IMR-90 (cell line): Measurements from ENCODE around the gene MEIS2. TPM values are rescaled to one million over a fixed set of nuclear protein-coding genes. Genes with fewer than 3 reads are reported as not detected.

Source experiments
- ATAC-seq: fragments of 200-7000 bp; cut with Tn5 transposase; 2 replicates; pipeline ENCODE4 v1.9.1; 2020; ENCODE audit warnings: low read depth, mild to moderate bottlenecking, moderate library complexity
- BruUV-seq: library from RNA; stranded (reverse); fragments of 400-500 nt; replicated peaks from 2 replicates; lab custom pipeline; 2021; lab: Mats Ljungman, UMichigan
- CTCF ChIA-PET: fragments of 300-600 bp; formaldehyde crosslinking; extraction: SDS; loops from one replicate; lab custom pipeline; 2021; ENCODE audit warnings: antibody characterized with exemption; lab: Yijun Ruan, JAX
- POLR2A ChIA-PET: fragments of 300-600 bp; sonication (Branson Sonifier 250); formaldehyde crosslinking; loops from one replicate; lab custom pipeline; 2022; ENCODE audit warnings: antibody characterized with exemption; ENCODE audit not compliant: unreplicated experiment; lab: Charles Lee
- DNase-seq: peaks from one replicate; pipeline ENCODE4 v3.0.0; 2013
- H2AFZ ChIP-seq: replicated peaks from 2 replicates; pipeline ENCODE3; 2013; ENCODE audit warnings: low read length, mild to moderate bottlenecking; ENCODE audit not compliant: poor library complexity
- H2AK5ac ChIP-seq: 2 replicates; pipeline ENCODE4 v1.6.1; 2013; ENCODE audit warnings: low read depth, low read length, inconsistent platforms
- H2AK9ac ChIP-seq: replicated peaks from 2 replicates; pipeline ENCODE3; 2013; ENCODE audit warnings: mild to moderate bottlenecking, low read depth, low read length, moderate library complexity; ENCODE audit not compliant: poor library complexity
- H2BK120ac ChIP-seq: 2 replicates; pipeline ENCODE4 v1.6.1; 2013; ENCODE audit warnings: low read depth, low read length, inconsistent platforms
- H2BK15ac ChIP-seq: 3 replicates; pipeline ENCODE4 v1.6.1; 2013; ENCODE audit warnings: low read depth, low read length, inconsistent platforms
- H2BK20ac ChIP-seq: 2 replicates; pipeline ENCODE4 v1.6.1; 2013; ENCODE audit warnings: low read depth, mild to moderate bottlenecking, inconsistent platforms, low read length, moderate library complexity
- H2BK5ac ChIP-seq: 2 replicates; pipeline ENCODE4 v1.6.1; 2013; ENCODE audit warnings: mild to moderate bottlenecking, low read depth, low read length, inconsistent platforms; ENCODE audit not compliant: poor library complexity, severe bottlenecking
- H3K14ac ChIP-seq: replicated peaks from 2 replicates; pipeline ENCODE4 v1.6.1; 2013; ENCODE audit warnings: low read depth, low read length, inconsistent platforms
- H3K18ac ChIP-seq: 2 replicates; pipeline ENCODE4 v1.6.1; 2013; ENCODE audit warnings: low read depth, low read length, control low read depth
- H3K23ac ChIP-seq: 2 replicates; pipeline ENCODE4 v1.6.1; 2013; ENCODE audit warnings: low read depth, low read length, inconsistent platforms
- H3K27ac ChIP-seq: 2 replicates; pipeline ENCODE4 v1.5.1; 2013; ENCODE audit warnings: mild to moderate bottlenecking, control low read depth, low read length; ENCODE audit not compliant: insufficient read depth
- H3K27me3 ChIP-seq: 2 replicates; pipeline ENCODE4 v1.6.1; 2013; ENCODE audit warnings: low read length; ENCODE audit not compliant: control insufficient read depth, insufficient read depth
- H3K36me3 ChIP-seq: 2 replicates; pipeline ENCODE4 v1.6.1; 2013; ENCODE audit warnings: low read length, mixed read lengths; ENCODE audit not compliant: control insufficient read depth, insufficient read depth
- H3K4ac ChIP-seq: 2 replicates; pipeline ENCODE4 v1.6.1; 2013; ENCODE audit warnings: low read depth, low read length, inconsistent platforms
- H3K4me1 ChIP-seq: 2 replicates; pipeline ENCODE4 v1.6.1; 2013; ENCODE audit warnings: low read length, mixed read lengths; ENCODE audit not compliant: control insufficient read depth, insufficient read depth
- H3K4me2 ChIP-seq: 2 replicates; pipeline ENCODE4 v1.6.1; 2013; ENCODE audit warnings: low read depth, mild to moderate bottlenecking, control low read depth, low read length, moderate library complexity
- H3K4me3 ChIP-seq: 2 replicates; pipeline ENCODE4 v1.5.1; 2013; ENCODE audit warnings: low read depth, mild to moderate bottlenecking, control low read depth, low read length, moderate library complexity; ENCODE audit not compliant: insufficient read depth
- H3K56ac ChIP-seq: 2 replicates; pipeline ENCODE4 v1.6.1; 2013; ENCODE audit warnings: low read length, inconsistent platforms; ENCODE audit not compliant: insufficient read depth; ENCODE audit errors: extremely low read depth
- H3K79me1 ChIP-seq, 2 experiments: 2 replicates each; pipeline ENCODE4 v1.6.1; 2013; ENCODE audit warnings: low read length in 2 of 2, inconsistent platforms in 1 of 2, low read depth in 1 of 2
- H3K9ac ChIP-seq: 2 replicates; pipeline ENCODE4 v1.6.1; 2013; ENCODE audit warnings: low read depth, low read length, control low read depth
- H3K9me1 ChIP-seq: 2 replicates; pipeline ENCODE4 v1.6.1; 2013; ENCODE audit warnings: low read length, inconsistent platforms; ENCODE audit not compliant: insufficient read depth
- H3K9me3 ChIP-seq: 2 replicates; pipeline ENCODE4 v1.6.1; 2013; ENCODE audit warnings: low read length; ENCODE audit not compliant: control insufficient read depth, insufficient read depth
- H4K20me1 ChIP-seq: 2 replicates; pipeline ENCODE4 v1.6.1; 2013; ENCODE audit warnings: low read length, inconsistent platforms; ENCODE audit not compliant: insufficient read depth
- H4K5ac ChIP-seq: 2 replicates; pipeline ENCODE4 v1.6.1; 2013; ENCODE audit warnings: mild to moderate bottlenecking, low read depth, low read length, control low read depth
- H4K8ac ChIP-seq, 2 experiments: 2 replicates each; pipeline ENCODE4 v1.6.1; 2013; ENCODE audit warnings: low read depth in 2 of 2, low read length in 2 of 2, control low read depth in 1 of 2, inconsistent platforms in 1 of 2
- H4K91ac ChIP-seq: 2 replicates; pipeline ENCODE4 v1.6.1; 2013; ENCODE audit warnings: low read depth, low read length, inconsistent platforms; ENCODE audit not compliant: insufficient read depth
- BHLHE40 ChIP-seq: fragments of 150-350 bp; IDR thresholded peaks from 2 replicates; pipeline ENCODE4 v1.6.1; 2016; ENCODE audit warnings: mild to moderate bottlenecking, low read depth, low read length
- CEBPB ChIP-seq: IDR thresholded peaks from 2 replicates; pipeline ENCODE4 v1.6.1; 2012; ENCODE audit warnings: low read depth, low read length, improper control_type of control experiment
- CHD1 ChIP-seq: IDR thresholded peaks from 2 replicates; pipeline ENCODE4 v1.6.1; 2012; ENCODE audit warnings: low read depth, low read length, improper control_type of control experiment
- FOS ChIP-seq: fragments of 150-350 bp; IDR thresholded peaks from 2 replicates; pipeline ENCODE4 v1.6.1; 2016; ENCODE audit warnings: low read depth, low read length
- MAFK ChIP-seq: IDR thresholded peaks from 2 replicates; pipeline ENCODE4 v1.6.1; 2012; ENCODE audit warnings: low read depth, low read length, improper control_type of control experiment
- MAZ ChIP-seq: IDR thresholded peaks from 2 replicates; pipeline ENCODE4 v1.6.1; 2012; ENCODE audit warnings: low read depth, mild to moderate bottlenecking, low read length, improper control_type of control experiment, moderate library complexity, borderline replicate concordance
- MXI1 ChIP-seq: IDR thresholded peaks from 2 replicates; pipeline ENCODE4 v1.6.1; 2012; ENCODE audit warnings: low read depth, mild to moderate bottlenecking, low read length, moderate library complexity, borderline replicate concordance
- NFE2L2 ChIP-seq: fragments of 150-350 bp; IDR thresholded peaks from 2 replicates; pipeline ENCODE4 v1.6.1; 2016; ENCODE audit warnings: low read depth, mild to moderate bottlenecking, low read length
- POLR2A ChIP-seq: IDR thresholded peaks from 2 replicates; pipeline ENCODE4 v1.6.1; 2012; ENCODE audit warnings: mild to moderate bottlenecking, low read depth, low read length
- RAD21 ChIP-seq: IDR thresholded peaks from 2 replicates; pipeline ENCODE4 v1.6.1; 2012; ENCODE audit warnings: low read length, improper control_type of control experiment
- RCOR1 ChIP-seq: IDR thresholded peaks from 2 replicates; pipeline ENCODE4 v1.6.1; 2012; ENCODE audit warnings: mild to moderate bottlenecking, low read length, improper control_type of control experiment; ENCODE audit not compliant: insufficient replicate concordance
- RFX5 ChIP-seq: IDR thresholded peaks from 2 replicates; pipeline ENCODE4 v1.8.0; 2012; ENCODE audit warnings: low read depth, mild to moderate bottlenecking, low read length, moderate library complexity
- SMC3 ChIP-seq: fragments of 150-350 bp; IDR thresholded peaks from 2 replicates; pipeline ENCODE4 v1.6.1; 2016; ENCODE audit warnings: low read depth, mild to moderate bottlenecking, antibody characterized with exemption, low read length, moderate library complexity
- USF2 ChIP-seq: fragments of 150-350 bp; IDR thresholded peaks from 2 replicates; pipeline ENCODE4 v1.6.1; 2017; ENCODE audit warnings: mild to moderate bottlenecking, antibody characterized with exemption, low read length, low read depth
- WGBS, 2 experiments: methylation state at CpG; one replicate each; pipeline versions ENCODE4 v1.1.5 to v1.1.7; 2013; ENCODE audit warnings: missing lambda C conversion rate in 2 of 2; ENCODE audit not compliant: insufficient read length in 1 of 2; ENCODE audit errors: extremely low coverage in 2 of 2; 5-methylcytosine and 5-hydroxymethylcytosine counted together
- dilution Hi-C: fragments of 300-500 bp; cut with HindIII; formaldehyde crosslinking; loops from one replicate; pipeline ENCODE4 v1.14.3; 2018; ENCODE audit warnings: low sequenced_read_pairs; ENCODE audit not compliant: unreplicated experiment
- in situ Hi-C: fragments of 300-500 bp; cut with MboI; formaldehyde crosslinking; loops from 3 replicates; pipeline ENCODE4 v1.14.3; 2019; ENCODE audit warnings: low sequenced_read_pairs, inconsistent platforms, mixed read lengths
- intact Hi-C: fragments of 100-400 bp; cut with micrococcal nuclease; formaldehyde crosslinking; loops from 2 replicates; pipeline ENCODE4 v1.10.0; 2022
- polyA plus RNA-seq, 3 experiments: library from polyadenylated mRNA; depleted of rRNA; stranded (reverse); fragments of >200 nt; gene quantifications; 2 replicates each; pipeline ENCODE4 v1.2.3, GENCODE V29; 2012; ENCODE audit warnings: low replicate concordance in 1 of 3
- total RNA-seq: library from RNA; depleted of rRNA; stranded (reverse); fragments of >200 nt; gene quantifications from 2 replicates; pipeline ENCODE4 v1.2.3, GENCODE V29; 2012
- TF ChIP-seq, protein P1 (sequence below): fragments of 150-350 bp; IDR thresholded peaks from 2 replicates; pipeline ENCODE4 v1.6.1; 2016; ENCODE audit warnings: low read depth, mild to moderate bottlenecking, low read length, moderate library complexity, borderline replicate concordance
- TF ChIP-seq, protein P2 (sequence below): conservative IDR thresholded peaks from 2 replicates; pipeline ENCODE4 v1.5.1; 2012; ENCODE audit warnings: mild to moderate bottlenecking, low read depth, low read length, improper control_type of control experiment

MEIS2 gene
- total and polyA plus RNA-seq, 2 of the 4 experiments (the other 2 are of a cell fraction), result 70.1 to 71.3 TPM

DNA sequence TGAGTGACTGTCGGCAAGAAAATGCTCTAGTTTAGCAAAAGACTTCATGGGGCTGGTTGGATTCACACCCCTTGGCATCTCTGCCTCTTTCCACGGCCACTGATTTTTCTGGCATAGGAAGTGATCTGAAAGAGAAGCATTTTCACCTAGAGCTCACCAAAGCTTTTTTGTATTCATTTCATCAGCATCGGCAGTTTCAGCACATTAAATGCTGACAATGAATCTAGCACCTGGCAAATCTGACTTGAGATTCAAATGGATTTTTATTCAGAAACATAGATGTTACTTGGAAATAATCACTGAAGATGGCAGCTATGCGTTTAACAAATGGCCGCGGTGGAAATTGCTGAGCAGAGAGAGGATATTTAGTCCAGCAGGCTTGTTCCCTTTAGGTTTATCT is 155.9 kb downstream of the MEIS2 start:
- Histone ChIP-seq H4K20me1 (no peaks in the 10 kb centered on the region), H4K91ac (no peak overlapping the region), H3K9me3 (no peaks in the 10 kb centered on the region), H3K4me3 (no peak overlapping the region), H3K56ac (no peak overlapping the region), H3K4ac (no peak overlapping the region), H3K79me1 (peaks cover 3 to 6% of the 10 kb centered on the region in 2 experiments; a peak in 2 of 4 replicates), H3K4me1 (no peaks in the 10 kb centered on the region), H3K14ac (no peak overlapping the region), H2BK15ac (no peak overlapping the region), H3K23ac (no peak overlapping the region), H2BK120ac (no peak overlapping the region), H3K18ac (no peak overlapping the region), H3K4me2 (no peak overlapping the region), H4K8ac (no peak overlapping the region), H2BK5ac (no peak overlapping the region), H3K27me3 (no peaks in the 10 kb centered on the region), H4K5ac (no peak overlapping the region), H2BK20ac (no peak overlapping the region), H2AK5ac (no peak overlapping the region), H3K36me3 (peaks cover 2% of the 10 kb centered on the region), H3K9me1 (no peaks in the 10 kb centered on the region), H3K27ac (no peak overlapping the region), H3K9ac (no peak overlapping the region), H2AFZ (no peak overlapping the region), H2AK9ac (no peak overlapping the region)
- DNase-seq, result no peak
- intact Hi-C loops, result no loop called here
- in situ Hi-C loops, result no loop called here
- ATAC-seq, result no peak
- dilution Hi-C loops, result no loop called here
- 40% methylated on average over 1 of the region's 6 CpGs; no CpG with 5 or more reads in 1 of the 2 experiments for WGBS, 2 experiments
- ChIA-PET CTCF (no interaction called here), POLR2A (no interaction called here)
- TF ChIP-seq MXI1 (no peak), RFX5 (no peak), NFE2L2 (no peak), FOS (no peak), SMC3 (no peak), BHLHE40 (no peak), CHD1 (no peak), USF2 (no peak), CEBPB (no peak), RCOR1 (no peak), MAZ (no peak), RAD21 (no peak), POLR2A (no peak), MAFK (no peak)
- TF ChIP-seq, protein P1, sequence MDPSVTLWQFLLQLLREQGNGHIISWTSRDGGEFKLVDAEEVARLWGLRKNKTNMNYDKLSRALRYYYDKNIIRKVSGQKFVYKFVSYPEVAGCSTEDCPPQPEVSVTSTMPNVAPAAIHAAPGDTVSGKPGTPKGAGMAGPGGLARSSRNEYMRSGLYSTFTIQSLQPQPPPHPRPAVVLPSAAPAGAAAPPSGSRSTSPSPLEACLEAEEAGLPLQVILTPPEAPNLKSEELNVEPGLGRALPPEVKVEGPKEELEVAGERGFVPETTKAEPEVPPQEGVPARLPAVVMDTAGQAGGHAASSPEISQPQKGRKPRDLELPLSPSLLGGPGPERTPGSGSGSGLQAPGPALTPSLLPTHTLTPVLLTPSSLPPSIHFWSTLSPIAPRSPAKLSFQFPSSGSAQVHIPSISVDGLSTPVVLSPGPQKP, result no peak
- TF ChIP-seq, protein P2, sequence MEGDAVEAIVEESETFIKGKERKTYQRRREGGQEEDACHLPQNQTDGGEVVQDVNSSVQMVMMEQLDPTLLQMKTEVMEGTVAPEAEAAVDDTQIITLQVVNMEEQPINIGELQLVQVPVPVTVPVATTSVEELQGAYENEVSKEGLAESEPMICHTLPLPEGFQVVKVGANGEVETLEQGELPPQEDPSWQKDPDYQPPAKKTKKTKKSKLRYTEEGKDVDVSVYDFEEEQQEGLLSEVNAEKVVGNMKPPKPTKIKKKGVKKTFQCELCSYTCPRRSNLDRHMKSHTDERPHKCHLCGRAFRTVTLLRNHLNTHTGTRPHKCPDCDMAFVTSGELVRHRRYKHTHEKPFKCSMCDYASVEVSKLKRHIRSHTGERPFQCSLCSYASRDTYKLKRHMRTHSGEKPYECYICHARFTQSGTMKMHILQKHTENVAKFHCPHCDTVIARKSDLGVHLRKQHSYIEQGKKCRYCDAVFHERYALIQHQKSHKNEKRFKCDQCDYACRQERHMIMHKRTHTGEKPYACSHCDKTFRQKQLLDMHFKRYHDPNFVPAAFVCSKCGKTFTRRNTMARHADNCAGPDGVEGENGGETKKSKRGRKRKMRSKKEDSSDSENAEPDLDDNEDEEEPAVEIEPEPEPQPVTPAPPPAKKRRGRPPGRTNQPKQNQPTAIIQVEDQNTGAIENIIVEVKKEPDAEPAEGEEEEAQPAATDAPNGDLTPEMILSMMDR, result no peak
- no TSS peak for BruUV-seq
